Suprapubic skin (tissue), 4 donors: Measurements from ENCODE around the gene TRIM66.

Source experiments
- POLR2A ChIP-seq, 2 donors: fragments of 450-650 bp; IDR thresholded peaks; one replicate each; pipeline ENCODE4 v1.6.1; 2017; ENCODE audit warnings: antibody characterized with exemption in 2 of 2, mild to moderate bottlenecking in 2 of 2, moderate library complexity in 2 of 2
- POLR2AphosphoS5 ChIP-seq, 3 donors: sonication (generic); formaldehyde crosslinking; IDR thresholded peaks; one replicate each; pipeline ENCODE4 v1.6.1; 2017; ENCODE audit warnings: antibody characterized with exemption in 3 of 3

DNA sequence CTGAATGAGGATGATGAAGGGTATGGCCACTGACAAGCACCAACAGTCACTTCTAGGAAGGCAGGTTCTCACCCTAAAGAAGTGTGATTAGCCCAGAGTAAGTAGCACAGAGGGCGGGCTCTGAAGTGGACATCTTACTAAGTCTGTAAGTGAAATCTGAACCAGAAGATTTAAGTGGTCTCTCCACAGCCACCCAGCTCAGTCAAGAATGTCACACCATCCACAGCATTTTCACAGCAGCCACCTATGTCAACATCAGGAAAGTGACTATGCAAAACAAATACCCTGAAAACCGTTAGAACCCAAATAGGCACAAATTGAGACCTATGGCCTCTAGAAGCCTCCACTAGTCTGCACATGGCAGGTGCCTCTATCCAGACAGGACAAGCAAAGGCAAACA, 65.4 kb downstream of the TRIM66 start:
- TF ChIP-seq POLR2A (IDR thresholded peaks at IDR 0.05) (no peak), POLR2AphosphoS5 (IDR thresholded peaks at IDR 0.05) (no peak)
